Astrocyte (in vitro differentiated cells and primary cell): ENCODE results near the gene KBTBD13. TPM values are rescaled to one million over a fixed set of nuclear protein-coding genes. Genes with fewer than 3 reads are reported as not detected.

Source experiments
- DNase-seq: peaks from one replicate; pipeline ENCODE4 v3.0.0-alpha.2; 2010; ENCODE audit warnings: low read depth
- FAIRE-seq: peaks from 2 replicates; lab custom pipeline; 2011; peaks lifted over from hg19 to GRCh38; lab: Jason Lieb, UNC
- H2AFZ ChIP-seq: 2 replicates; pipeline ENCODE4 v1.6.0; 2012; ENCODE audit warnings: low read depth, low read length, inconsistent platforms
- H3K27ac ChIP-seq: 2 replicates; pipeline ENCODE4 v1.5.1; 2011; ENCODE audit warnings: low read depth, low read length, inconsistent platforms
- H3K27me3 ChIP-seq: 2 replicates; pipeline ENCODE4 v1.6.0; 2011; ENCODE audit warnings: low read length, inconsistent platforms; ENCODE audit not compliant: insufficient read depth
- H3K36me3 ChIP-seq: 2 replicates; pipeline ENCODE4 v1.5.1; 2011; ENCODE audit warnings: low read length, inconsistent platforms; ENCODE audit not compliant: insufficient read depth
- H3K4me1 ChIP-seq: 2 replicates; pipeline ENCODE4 v1.5.1; 2011; ENCODE audit warnings: low read length, inconsistent platforms; ENCODE audit not compliant: insufficient read depth
- H3K4me2 ChIP-seq: 2 replicates; pipeline ENCODE4 v1.6.0; 2012; ENCODE audit warnings: low read length, inconsistent platforms
- H3K4me3 ChIP-seq: 2 replicates; pipeline ENCODE4 v1.5.1; 2011; ENCODE audit warnings: low read depth, mild to moderate bottlenecking, low read length, inconsistent platforms; ENCODE audit not compliant: insufficient read depth
- H3K79me2 ChIP-seq: 2 replicates; pipeline ENCODE4 v1.6.0; 2012; ENCODE audit warnings: mild to moderate bottlenecking, low read length, inconsistent platforms; ENCODE audit not compliant: insufficient read depth
- H3K9ac ChIP-seq: 2 replicates; pipeline ENCODE4 v1.6.0; 2012; ENCODE audit warnings: mild to moderate bottlenecking, low read length, inconsistent platforms
- H3K9me3 ChIP-seq: 2 replicates; pipeline ENCODE4 v1.5.1; 2012; ENCODE audit warnings: low read depth, mild to moderate bottlenecking, low read length, inconsistent platforms; ENCODE audit not compliant: insufficient read depth
- H4K20me1 ChIP-seq: 2 replicates; pipeline ENCODE4 v1.6.0; 2012; ENCODE audit warnings: low read length, inconsistent platforms; ENCODE audit not compliant: insufficient read depth
- H3K27ac Mint-ChIP-seq: one replicate; pipeline ENCODE4 v1.8.0; 2021; ENCODE audit warnings: mild to moderate bottlenecking, mixed read lengths; ENCODE audit not compliant: unreplicated experiment
- H3K27me3 Mint-ChIP-seq: one replicate; pipeline ENCODE4 v1.8.0; 2021; ENCODE audit warnings: low read depth, mixed read lengths; ENCODE audit not compliant: unreplicated experiment
- H3K36me3 Mint-ChIP-seq: one replicate; pipeline ENCODE4 v1.8.0; 2021; ENCODE audit warnings: low read depth, mixed read lengths; ENCODE audit not compliant: unreplicated experiment
- H3K4me1 Mint-ChIP-seq: one replicate; pipeline ENCODE4 v1.8.0; 2021; ENCODE audit warnings: low read depth, mixed read lengths; ENCODE audit not compliant: unreplicated experiment
- H3K4me3 Mint-ChIP-seq: one replicate; pipeline ENCODE4 v1.8.0; 2021; ENCODE audit warnings: mild to moderate bottlenecking, moderate library complexity, mixed read lengths; ENCODE audit not compliant: unreplicated experiment
- H3K9me3 Mint-ChIP-seq: one replicate; pipeline ENCODE4 v1.8.0; 2021; ENCODE audit warnings: mild to moderate bottlenecking, mixed read lengths; ENCODE audit not compliant: unreplicated experiment
- CTCF ChIP-seq: IDR thresholded peaks from 2 replicates; pipeline ENCODE4 v1.5.1; 2011; ENCODE audit warnings: low read depth, mild to moderate bottlenecking, inconsistent platforms, low read length, moderate library complexity; ENCODE audit not compliant: insufficient read depth
- EZH2 ChIP-seq: IDR thresholded peaks from 2 replicates; pipeline ENCODE4 v1.6.1; 2012; ENCODE audit warnings: mild to moderate bottlenecking, low read length, inconsistent platforms; ENCODE audit not compliant: insufficient read depth
- total RNA-seq: library from RNA; stranded (reverse); gene quantifications from 2 replicates; pipeline ENCODE4 v1.2.1, GENCODE V29; 2021

KBTBD13 gene
- total RNA-seq, 1 donor from 2014 or later, result not detected

GRCh38 chr15:65033659-65034269, 42.8 kb upstream of the KBTBD13 start:
- H3K27me3 Mint-ChIP-seq, result peaks cover 10% of the 10 kb centered on the region
- no peak for FAIRE-seq
- H3K4me3 Mint-ChIP-seq, result no peak overlapping the region
- Histone ChIP-seq H3K79me2 (peaks cover 6% of the 10 kb centered on the region), H3K36me3 (no peaks in the 10 kb centered on the region), H3K4me1 (peaks cover 5% of the 10 kb centered on the region), H4K20me1 (no peaks in the 10 kb centered on the region), H3K4me2 (peak overlapping the region; percentile 9), H2AFZ (peak overlapping the region; percentile 5), H3K4me3 (no peak overlapping the region), H3K9me3 (no peaks in the 10 kb centered on the region), H3K9ac (no peak overlapping the region), H3K27me3 (peaks cover 3% of the 10 kb centered on the region), H3K27ac (no peak overlapping the region)
- H3K27ac Mint-ChIP-seq, result no peak overlapping the region
- H3K4me1 Mint-ChIP-seq, result no peaks in the 10 kb centered on the region
- TF ChIP-seq CTCF, result peak; percentile 55
- no peak for TF ChIP-seq EZH2
- no peaks in the 10 kb centered on the region for H3K9me3 Mint-ChIP-seq
- peak; percentile 22 for DNase-seq
- no peaks in the 10 kb centered on the region for H3K36me3 Mint-ChIP-seq

DNA sequence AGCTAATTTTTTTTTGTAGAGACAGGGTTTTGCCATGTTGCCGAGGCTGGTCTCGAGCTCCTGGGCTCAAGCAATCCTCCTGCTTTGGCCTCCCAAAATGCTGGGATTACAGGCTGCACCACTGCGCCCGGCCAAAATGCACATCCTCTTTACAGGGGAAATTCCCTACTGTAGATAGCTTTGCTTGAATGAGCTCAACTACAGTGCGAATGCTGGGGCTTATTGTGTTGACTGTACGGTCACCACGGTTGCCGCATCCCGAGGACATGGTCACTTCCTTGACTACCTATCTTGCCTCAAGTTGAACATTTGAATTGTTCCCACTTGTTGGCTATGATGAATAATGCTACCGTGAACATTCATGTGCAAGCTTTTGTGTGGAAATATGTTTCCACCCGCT, 41.8 kb upstream of the KBTBD13 start:
- H3K4me2 ChIP-seq, result no peak overlapping the region
- no peak overlapping the region for H2AFZ ChIP-seq
- H3K79me2 ChIP-seq, result no peaks in the 10 kb centered on the region
- H3K36me3 ChIP-seq, result no peaks in the 10 kb centered on the region
- Mint-ChIP-seq H3K9me3 (no peaks in the 10 kb centered on the region), H3K36me3 (no peaks in the 10 kb centered on the region), H3K4me1 (no peaks in the 10 kb centered on the region), H3K27me3 (peaks cover 10% of the 10 kb centered on the region), H3K27ac (no peak overlapping the region), H3K4me3 (no peak overlapping the region)
- H3K4me1 ChIP-seq, result peaks cover 5% of the 10 kb centered on the region
- H3K4me3 ChIP-seq, result no peak overlapping the region
- H3K27ac ChIP-seq, result no peak overlapping the region
- peaks cover 6% of the 10 kb centered on the region for H3K27me3 ChIP-seq
- no peaks in the 10 kb centered on the region for H3K9me3 ChIP-seq
- H3K9ac ChIP-seq, result no peak overlapping the region
- DNase-seq, result no peak
- no peak for FAIRE-seq
- no peak for TF ChIP-seq CTCF
- TF ChIP-seq EZH2, result no peak
- no peaks in the 10 kb centered on the region for H4K20me1 ChIP-seq

- H3K27ac ChIP-seq, result no peak overlapping the region
- H3K4me3 Mint-ChIP-seq, result no peak overlapping the region
- H3K4me1 Mint-ChIP-seq, result no peaks in the 10 kb centered on the region
- no peaks in the 10 kb centered on the region for H3K36me3 ChIP-seq
- H3K79me2 ChIP-seq, result no peaks in the 10 kb centered on the region
- peaks cover 10% of the 10 kb centered on the region for H3K27me3 Mint-ChIP-seq
- FAIRE-seq, result no peak
- peaks cover 5% of the 10 kb centered on the region for H3K27me3 ChIP-seq
- no peaks in the 10 kb centered on the region for H3K36me3 Mint-ChIP-seq
- H3K27ac Mint-ChIP-seq, result no peak overlapping the region
- no peak overlapping the region for H3K9ac ChIP-seq
- no peak for DNase-seq
- TF ChIP-seq EZH2, result no peak
- TF ChIP-seq CTCF, result no peak
- no peak overlapping the region for H3K4me3 ChIP-seq
- peaks cover 5% of the 10 kb centered on the region for H3K4me1 ChIP-seq
- H4K20me1 ChIP-seq, result no peaks in the 10 kb centered on the region
- H3K9me3 ChIP-seq, result no peaks in the 10 kb centered on the region
- no peak overlapping the region for H3K4me2 ChIP-seq
- H3K9me3 Mint-ChIP-seq, result peaks cover 4% of the 10 kb centered on the region
- H2AFZ ChIP-seq, result no peak overlapping the region
These were observed 39.2 kb upstream of the KBTBD13 start for GRCh38 chr15:65037309-65037708.
